Raji (cell line): ENCODE measurements around the gene OOSP3.

Source experiments
- POLR2A ChIP-seq: IDR thresholded peaks from 2 replicates; pipeline ENCODE4 v1.6.1; 2011; ENCODE audit warnings: low read depth, low read length, control low read depth; ENCODE audit not compliant: insufficient read depth

OOSP3 gene

DNA sequence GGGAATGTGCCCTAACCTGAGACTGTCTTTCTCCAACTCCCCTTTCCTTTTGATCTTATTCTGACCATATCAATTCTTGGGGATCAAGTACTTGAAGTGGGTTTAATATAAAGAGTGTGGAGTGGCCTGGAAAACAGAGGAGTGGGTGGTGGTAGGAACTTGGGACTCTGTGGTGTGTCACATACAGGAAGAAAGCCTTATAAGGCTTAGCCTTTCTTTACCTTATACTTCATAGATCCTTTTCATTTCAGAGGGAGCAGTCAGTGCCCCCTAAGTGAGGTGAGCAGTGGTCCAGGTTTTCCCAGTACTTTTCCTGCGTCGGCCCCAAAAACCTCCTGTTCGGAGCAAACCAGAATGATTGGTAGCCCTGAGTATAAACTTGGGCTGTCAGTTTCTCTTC is 60.1 kb downstream of the OOSP3 start:
- no peak for TF ChIP-seq POLR2A

- no peak for TF ChIP-seq POLR2A
Observed at GRCh38 chr11:59939482-59939881, 60.9 kb downstream of the OOSP3 start.

GRCh38 chr11:59941091-59941490 is 62.5 kb downstream of the OOSP3 start:
- no peak for TF ChIP-seq POLR2A

DNA sequence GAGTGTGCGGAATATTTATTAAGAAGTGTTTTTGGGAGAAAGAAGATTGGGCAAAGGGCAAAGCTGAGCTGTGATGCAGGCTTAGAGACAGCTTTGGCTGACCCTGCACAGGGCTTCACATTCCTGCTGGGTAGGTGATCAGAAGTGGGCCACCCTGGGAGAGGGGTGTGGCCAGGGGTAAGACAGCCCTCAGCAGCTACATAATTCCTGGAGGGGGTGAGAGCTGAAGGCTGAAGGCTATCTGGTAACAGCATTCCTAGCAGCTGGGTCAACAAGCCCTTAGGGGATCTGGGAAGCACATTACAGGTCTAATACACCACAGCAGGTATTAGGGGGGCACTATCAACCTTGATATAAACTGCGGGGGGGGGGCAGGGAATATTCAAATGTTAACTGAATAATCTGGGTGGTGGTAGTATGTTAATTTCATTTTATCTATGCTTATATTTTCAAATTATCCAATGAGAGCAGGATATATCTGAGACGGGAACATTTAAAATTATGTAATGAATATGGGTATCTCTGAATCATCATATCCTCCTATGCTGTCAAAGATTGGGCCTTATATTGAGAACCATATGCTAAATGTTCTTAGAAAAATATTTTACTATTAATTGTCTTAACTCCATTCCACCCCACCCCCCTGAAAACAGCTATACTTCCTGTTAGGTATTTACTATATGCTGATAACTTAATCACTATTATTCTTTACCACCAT is 65.6 kb downstream of the OOSP3 start:
- no peak for TF ChIP-seq POLR2A

GRCh38 chr11:59944720-59945119 is 66.1 kb downstream of the OOSP3 start:
- no peak for TF ChIP-seq POLR2A
